CD4-positive, alpha-beta memory T cell (primary cell): Measurements from ENCODE around the gene VEGFA. TPM values are rescaled to one million over a fixed set of nuclear protein-coding genes. Genes with fewer than 3 reads are reported as not detected.

Source experiments
- CTCF ChIA-PET: fragments of 350-600 bp; sonication (Branson Sonifier 250); formaldehyde crosslinking; loops from one replicate; lab custom pipeline; 2021; ENCODE audit warnings: inconsistent platforms; ENCODE audit not compliant: partially characterized antibody; lab: Charles Lee
- POLR2A ChIA-PET: fragments of 350-600 bp; sonication (Branson Sonifier 250); formaldehyde crosslinking; loops from one replicate; lab custom pipeline; 2021; ENCODE audit not compliant: partially characterized antibody; lab: Charles Lee
- DNase-seq, 5 donors: peaks; one replicate each; pipeline versions ENCODE4 v3.0.0 to v3.0.0-alpha.2; 2020 to 2022; ENCODE audit warnings: mixed read lengths in 1 of 5
- H3K27ac ChIP-seq: one replicate; pipeline ENCODE4 v1.7.0; 2013; ENCODE audit warnings: low read depth, low read length
- H3K27me3 ChIP-seq: 2 replicates; pipeline ENCODE4 v1.7.0; 2013; ENCODE audit warnings: mild to moderate bottlenecking, low read length, moderate library complexity; ENCODE audit not compliant: insufficient read depth
- H3K36me3 ChIP-seq: 2 replicates; pipeline ENCODE4 v1.7.0; 2013; ENCODE audit warnings: mild to moderate bottlenecking, low read length, moderate library complexity; ENCODE audit not compliant: insufficient read depth
- H3K4me1 ChIP-seq: 2 replicates; pipeline ENCODE4 v1.7.0; 2013; ENCODE audit warnings: mild to moderate bottlenecking, low read length, moderate library complexity; ENCODE audit not compliant: insufficient read depth
- H3K4me3 ChIP-seq, 2 donors: one replicate each; pipeline ENCODE4 v1.7.0; 2013; ENCODE audit warnings: low read length in 2 of 2, mild to moderate bottlenecking in 1 of 2
- H3K9me3 ChIP-seq, 2 donors: one replicate each; pipeline ENCODE4 v1.7.0; 2013; ENCODE audit warnings: low read length in 2 of 2, control low read depth in 1 of 2; ENCODE audit not compliant: control insufficient read depth in 1 of 2
- H3K27ac Mint-ChIP-seq, 7 donors: one replicate each; pipeline ENCODE4 v1.8.0; 2020 to 2021; ENCODE audit warnings: mixed read lengths in 7 of 7, mild to moderate bottlenecking in 6 of 7, inconsistent platforms in 3 of 7, moderate library complexity in 3 of 7
- H3K27me3 Mint-ChIP-seq, 2 donors: one replicate each; pipeline ENCODE4 v1.8.0; 2020 to 2021; ENCODE audit warnings: mixed read lengths in 2 of 2
- H3K36me3 Mint-ChIP-seq, 2 donors: one replicate each; pipeline ENCODE4 v1.8.0; 2020 to 2021; ENCODE audit warnings: mixed read lengths in 2 of 2, inconsistent platforms in 1 of 2, mild to moderate bottlenecking in 1 of 2
- H3K4me1 Mint-ChIP-seq, 4 donors: one replicate each; pipeline ENCODE4 v1.8.0; 2020 to 2021; ENCODE audit warnings: mixed read lengths in 4 of 4, mild to moderate bottlenecking in 1 of 4
- H3K4me3 Mint-ChIP-seq, 8 donors: one replicate each; pipeline ENCODE4 v1.8.0; 2020 to 2021; ENCODE audit warnings: mixed read lengths in 8 of 8, mild to moderate bottlenecking in 7 of 8, moderate library complexity in 6 of 8, inconsistent platforms in 3 of 8
- H3K9me3 Mint-ChIP-seq, 8 donors: one replicate each; pipeline ENCODE4 v1.8.0; 2020 to 2021; ENCODE audit warnings: mixed read lengths in 8 of 8, mild to moderate bottlenecking in 5 of 8, inconsistent platforms in 3 of 8, moderate library complexity in 1 of 8
- intact Hi-C: fragments of 100-400 bp; cut with micrococcal nuclease; formaldehyde crosslinking; loops from one replicate; pipeline ENCODE4 v1.15.1; 2023
- polyA plus RNA-seq, 2 donors: library from polyadenylated mRNA; unstranded; fragments of 300-500 nt; fragmentation: Illumina TruSeq; gene quantifications; one replicate each; pipeline ENCODE4 v1.2.3, GENCODE V29; 2021
- total RNA-seq, 2 experiments: library from RNA; stranded (reverse); gene quantifications; one replicate each; pipeline ENCODE4 v1.2.3, GENCODE V29; 2021

Gene VEGFA
- total and polyA plus RNA-seq, 4 experiments from 2014 or later = 0.29 to 1.1 TPM; not detected in 2

DNA sequence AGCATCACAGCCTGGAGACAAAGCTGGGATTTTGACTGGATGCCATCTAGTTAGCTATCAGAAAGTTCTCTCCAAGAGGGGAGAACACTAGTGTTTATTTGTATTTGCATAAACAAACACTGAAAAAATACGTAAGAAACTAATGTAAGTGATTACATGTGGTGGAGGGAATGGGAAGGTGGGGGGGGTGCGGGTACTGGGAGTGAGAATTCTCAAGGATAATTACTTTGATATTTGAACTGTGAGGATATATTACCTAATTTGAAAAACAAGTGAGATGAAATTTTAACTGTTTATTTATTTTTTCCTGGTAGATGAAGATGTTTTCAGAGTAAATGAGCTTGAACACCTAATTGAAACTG lies 54.7 kb downstream of the VEGFA start:
- no peaks in the 10 kb centered on the region for H3K9me3 ChIP-seq
- no peaks in the 10 kb centered on the region for H3K27me3 ChIP-seq
- no peak overlapping the region for H3K27ac ChIP-seq
- no peaks in the 10 kb centered on the region for H3K4me1 ChIP-seq
- no peaks in the 10 kb centered on the region for H3K36me3 Mint-ChIP-seq
- no peaks in the 10 kb centered on the region for H3K36me3 ChIP-seq
- ChIA-PET CTCF (no interaction called here), POLR2A (no interaction called here)
- H3K4me3 Mint-ChIP-seq = peak overlapping the region in 1 of 8 donors; percentile 29
- intact Hi-C loops = no loop called here
- no peak overlapping the region for H3K27ac Mint-ChIP-seq
- peaks cover 4 to 10% of the 10 kb centered on the region in 2 donors for H3K27me3 Mint-ChIP-seq
- DNase-seq = no peak
- no peak overlapping the region for H3K4me3 ChIP-seq
- H3K9me3 Mint-ChIP-seq = peaks cover 0 to 2% (median 0%) of the 10 kb centered on the region in 8 donors
- H3K4me1 Mint-ChIP-seq = no peaks in the 10 kb centered on the region

DNA sequence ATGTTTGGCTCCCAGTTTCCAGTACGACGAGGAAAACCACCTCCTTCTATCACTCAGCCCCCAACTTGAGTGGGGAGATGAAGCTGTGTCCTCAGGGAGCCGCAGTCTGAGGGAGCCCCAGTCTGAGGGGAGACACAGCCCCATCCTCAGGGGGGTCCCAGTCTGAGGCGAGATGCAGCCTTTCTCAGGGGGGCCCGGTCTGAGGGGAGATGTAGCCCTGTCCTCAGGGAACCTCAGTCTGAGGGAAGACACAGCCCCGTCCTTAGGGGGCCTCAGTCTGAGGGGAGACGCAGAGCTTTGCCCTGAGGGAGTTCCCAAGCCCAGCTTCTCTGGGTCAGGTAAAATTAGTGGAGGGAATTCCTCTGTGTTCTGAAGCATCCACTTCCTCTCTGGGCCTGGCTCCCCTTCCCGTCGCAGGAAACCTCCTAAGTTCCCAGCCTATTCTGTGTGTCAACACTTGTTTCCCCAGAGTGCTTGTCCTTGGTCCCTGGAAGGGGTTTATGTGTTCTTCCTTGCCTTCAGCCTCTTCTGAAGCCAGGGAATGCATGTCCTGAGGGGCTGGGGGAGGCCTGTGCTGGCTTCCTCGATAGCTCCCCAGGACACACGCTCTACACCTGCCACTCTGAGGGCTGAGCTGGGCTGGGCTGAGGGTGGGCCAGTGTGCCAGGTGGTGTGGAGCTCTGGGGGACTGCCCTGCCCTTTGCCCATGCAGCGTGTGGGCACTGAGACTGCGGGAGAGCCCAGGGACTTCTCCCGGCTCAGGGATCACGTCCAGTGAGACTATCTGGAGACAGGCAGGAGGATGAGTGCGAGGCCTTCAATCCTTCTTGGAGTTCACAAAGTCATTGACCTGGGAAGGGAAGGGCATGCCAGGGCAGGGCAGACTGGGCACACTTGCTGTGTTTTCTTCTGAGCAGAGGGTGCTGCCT lies 55.4 kb downstream of the VEGFA start:
- H3K36me3 ChIP-seq = no peaks in the 10 kb centered on the region
- intact Hi-C loops = no loop called here
- Mint-ChIP-seq H3K27ac (no peak overlapping the region), H3K27me3 (peaks cover 4 to 6% of the 10 kb centered on the region in 2 donors), H3K4me3 (no peak overlapping the region), H3K4me1 (no peaks in the 10 kb centered on the region), H3K36me3 (no peaks in the 10 kb centered on the region), H3K9me3 (peaks cover 0 to 2% (median 0%) of the 10 kb centered on the region in 8 donors)
- ChIA-PET POLR2A (no interaction called here), CTCF (no interaction called here)
- DNase-seq = no peak
- H3K27ac ChIP-seq = no peak overlapping the region
- no peak overlapping the region for H3K4me3 ChIP-seq
- H3K27me3 ChIP-seq = no peaks in the 10 kb centered on the region
- no peaks in the 10 kb centered on the region for H3K9me3 ChIP-seq
- no peaks in the 10 kb centered on the region for H3K4me1 ChIP-seq

DNA sequence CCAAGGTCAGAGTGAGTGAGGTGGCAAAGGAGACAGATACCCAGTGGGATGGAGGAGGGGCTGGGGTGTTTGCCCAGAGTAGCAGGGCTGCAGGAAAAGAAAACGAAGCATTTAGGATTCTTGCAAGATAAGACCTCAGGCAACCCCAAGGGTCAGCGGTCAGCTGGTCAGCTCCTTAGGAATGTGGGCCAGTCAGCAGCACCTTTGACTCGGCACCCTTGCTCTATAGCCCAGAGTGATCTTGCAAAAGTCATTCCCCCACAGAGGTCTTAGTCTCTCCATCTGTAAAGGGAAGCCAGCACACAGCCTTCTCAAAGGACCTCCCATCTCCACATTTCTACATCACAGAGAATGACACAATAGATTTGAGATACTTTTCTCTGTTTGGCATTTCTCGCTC lies 56.7 kb downstream of the VEGFA start:
- Mint-ChIP-seq H3K27ac (no peak overlapping the region), H3K4me3 (no peak overlapping the region), H3K9me3 (no peaks in the 10 kb centered on the region), H3K36me3 (no peaks in the 10 kb centered on the region), H3K4me1 (no peaks in the 10 kb centered on the region), H3K27me3 (peaks cover 4 to 10% of the 10 kb centered on the region in 2 donors)
- Histone ChIP-seq H3K9me3 (no peaks in the 10 kb centered on the region), H3K4me1 (no peaks in the 10 kb centered on the region), H3K27ac (no peak overlapping the region), H3K27me3 (peaks cover 2% of the 10 kb centered on the region), H3K36me3 (no peaks in the 10 kb centered on the region), H3K4me3 (no peak overlapping the region)
- ChIA-PET CTCF (no interaction called here), POLR2A (no interaction called here)
- intact Hi-C loops = no loop called here
- DNase-seq = no peak

GRCh38 chr6:43827898-43828297 lies 57.9 kb downstream of the VEGFA start:
- Histone ChIP-seq H3K9me3 (no peaks in the 10 kb centered on the region), H3K27me3 (peaks cover 5% of the 10 kb centered on the region), H3K4me3 (no peak overlapping the region), H3K27ac (no peak overlapping the region), H3K4me1 (no peaks in the 10 kb centered on the region), H3K36me3 (no peaks in the 10 kb centered on the region)
- Mint-ChIP-seq H3K4me1 (no peaks in the 10 kb centered on the region), H3K27ac (no peak overlapping the region), H3K9me3 (no peaks in the 10 kb centered on the region), H3K27me3 (peaks cover under 1 to 5% of the 10 kb centered on the region in 2 donors), H3K36me3 (no peaks in the 10 kb centered on the region), H3K4me3 (no peak overlapping the region)
- intact Hi-C loops = no loop called here
- POLR2A ChIA-PET = no interaction called here
- DNase-seq = no peak
- CTCF ChIA-PET = no interaction called here

DNA sequence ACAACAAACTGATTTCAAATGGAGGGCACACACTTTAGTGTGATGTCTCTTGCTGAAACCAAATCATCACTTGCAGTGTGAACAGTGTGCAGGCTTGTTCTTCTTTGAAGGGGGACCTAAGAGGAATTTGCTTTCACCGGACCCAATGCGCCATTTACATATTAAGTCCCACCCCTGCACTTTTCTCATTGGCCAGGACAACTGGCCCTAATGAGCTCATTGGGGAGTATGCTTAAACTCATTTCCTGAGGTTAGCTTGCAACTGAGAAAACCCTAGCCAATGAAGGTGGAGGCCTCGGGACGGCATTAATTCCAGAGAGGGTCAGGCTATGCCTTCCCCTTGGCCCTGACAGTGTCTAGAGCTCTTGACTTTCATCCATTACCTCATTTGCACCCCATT lies 58.7 kb downstream of the VEGFA start:
- Histone ChIP-seq H3K4me1 (no peaks in the 10 kb centered on the region), H3K36me3 (no peaks in the 10 kb centered on the region), H3K27me3 (peaks cover 5% of the 10 kb centered on the region), H3K4me3 (no peak overlapping the region), H3K27ac (no peak overlapping the region), H3K9me3 (no peaks in the 10 kb centered on the region)
- H3K4me1 Mint-ChIP-seq = no peaks in the 10 kb centered on the region
- H3K9me3 Mint-ChIP-seq = no peaks in the 10 kb centered on the region
- H3K4me3 Mint-ChIP-seq = no peak overlapping the region
- CTCF ChIA-PET = interaction anchor here (1.1 kb wide), 1 partner anchor 14 kb away, joined by 3 read pairs; no protein-coding TSS in a partner anchor
- no peaks in the 10 kb centered on the region for H3K36me3 Mint-ChIP-seq
- H3K27me3 Mint-ChIP-seq = peaks cover 0 to 4% of the 10 kb centered on the region in 2 donors
- no peak overlapping the region for H3K27ac Mint-ChIP-seq
- intact Hi-C loops = no loop called here
- POLR2A ChIA-PET = no interaction called here
- DNase-seq = no peak

GRCh38 chr6:43829470-43829869 lies 59.5 kb downstream of the VEGFA start:
- Mint-ChIP-seq H3K36me3 (no peaks in the 10 kb centered on the region), H3K4me1 (no peaks in the 10 kb centered on the region)

GRCh38 chr6:43830775-43831174 lies 60.8 kb downstream of the VEGFA start:
- Mint-ChIP-seq H3K36me3 (no peaks in the 10 kb centered on the region), H3K9me3 (no peaks in the 10 kb centered on the region), H3K4me3 (no peak overlapping the region), H3K27me3 (peaks cover 0 to 4% of the 10 kb centered on the region in 2 donors), H3K27ac (no peak overlapping the region), H3K4me1 (no peaks in the 10 kb centered on the region)
- Histone ChIP-seq H3K4me3 (no peak overlapping the region), H3K9me3 (no peaks in the 10 kb centered on the region), H3K36me3 (no peaks in the 10 kb centered on the region), H3K4me1 (no peaks in the 10 kb centered on the region), H3K27ac (no peak overlapping the region), H3K27me3 (peaks cover 5% of the 10 kb centered on the region)
- CTCF ChIA-PET = interaction anchor here (0.9 to 1.8 kb wide), 2 partner anchors 12 to 106 kb away, joined by 3 to 4 read pairs; no protein-coding TSS in a partner anchor
- intact Hi-C loops = no loop called here
- POLR2A ChIA-PET = no interaction called here
- DNase-seq = no peak

More at GRCh38 chr6:43829470-43829869, 59.5 kb downstream of the VEGFA start:
- ChIA-PET CTCF (interaction anchor here (1.1 kb wide), 1 partner anchor 14 kb away, joined by 3 read pairs; no protein-coding TSS in a partner anchor), POLR2A (no interaction called here)
- peaks cover 0 to 4% of the 10 kb centered on the region in 2 donors for H3K27me3 Mint-ChIP-seq
- H3K27me3 ChIP-seq = peaks cover 5% of the 10 kb centered on the region
- DNase-seq = no peak
- no peaks in the 10 kb centered on the region for H3K9me3 Mint-ChIP-seq
- no peak overlapping the region for H3K27ac Mint-ChIP-seq
- H3K27ac ChIP-seq = no peak overlapping the region
- H3K4me3 ChIP-seq = no peak overlapping the region
- no peaks in the 10 kb centered on the region for H3K36me3 ChIP-seq
- intact Hi-C loops = no loop called here
- H3K4me3 Mint-ChIP-seq = no peak overlapping the region
- no peaks in the 10 kb centered on the region for H3K9me3 ChIP-seq
- no peaks in the 10 kb centered on the region for H3K4me1 ChIP-seq
